Measurements from ENCODE around the gene KCTD4.

Gene KCTD4

GRCh38 chr13:45222516-45222915 is 21.7 kb upstream of the KCTD4 start:
- no peak for TF ChIP-seq CTCF (IDR thresholded peaks at IDR 0.05)
- Histone ChIP-seq H3K36me3 (no peaks in the 10 kb centered on the region), H3K4me1 (no peaks in the 10 kb centered on the region), H3K9me3 (no peaks in the 10 kb centered on the region), H3K4me3 (no peak overlapping the region), H3K27ac (no peak overlapping the region), H3K27me3 (no peaks in the 10 kb centered on the region)
- intact Hi-C loops (cut with DNase I; ENCODE audit: low total_unique reads): no loop called here
- DNase-seq: no peak

- DNase-seq: no peak
- no peak for TF ChIP-seq CTCF (IDR thresholded peaks at IDR 0.05)
- Histone ChIP-seq H3K36me3 (no peaks in the 10 kb centered on the region), H3K27ac (no peak overlapping the region), H3K9me3 (no peaks in the 10 kb centered on the region), H3K27me3 (no peaks in the 10 kb centered on the region), H3K4me1 (no peaks in the 10 kb centered on the region), H3K4me3 (no peak overlapping the region)
- intact Hi-C loops (cut with DNase I; ENCODE audit: low total_unique reads): no loop called here
Observed at GRCh38 chr13:45220403-45220802, 19.6 kb upstream of the KCTD4 start.

GRCh38 chr13:45219938-45220375 is 19.1 kb upstream of the KCTD4 start:
- no peaks in the 10 kb centered on the region for H3K27me3 ChIP-seq
- no peaks in the 10 kb centered on the region for H3K4me1 ChIP-seq
- intact Hi-C loops (cut with DNase I; ENCODE audit: low total_unique reads): no loop called here
- TF ChIP-seq CTCF (IDR thresholded peaks at IDR 0.05): no peak
- H3K4me3 ChIP-seq: no peak overlapping the region
- DNase-seq: no peak
- no peaks in the 10 kb centered on the region for H3K36me3 ChIP-seq
- H3K27ac ChIP-seq: no peak overlapping the region
- H3K9me3 ChIP-seq: no peaks in the 10 kb centered on the region

GRCh38 chr13:45219123-45219891 is 18.5 kb upstream of the KCTD4 start:
- Histone ChIP-seq H3K4me1 (no peaks in the 10 kb centered on the region), H3K4me3 (no peak overlapping the region), H3K27me3 (no peaks in the 10 kb centered on the region), H3K36me3 (no peaks in the 10 kb centered on the region), H3K9me3 (no peaks in the 10 kb centered on the region), H3K27ac (no peak overlapping the region)
- intact Hi-C loops (cut with DNase I; ENCODE audit: low total_unique reads): no loop called here
- no peak for TF ChIP-seq CTCF (IDR thresholded peaks at IDR 0.05)
- DNase-seq: no peak

GRCh38 chr13:45218689-45219088 is 17.8 kb upstream of the KCTD4 start:
- no peak for DNase-seq
- TF ChIP-seq CTCF (IDR thresholded peaks at IDR 0.05): no peak
- Histone ChIP-seq H3K36me3 (no peaks in the 10 kb centered on the region), H3K27me3 (no peaks in the 10 kb centered on the region), H3K9me3 (no peaks in the 10 kb centered on the region), H3K4me1 (no peaks in the 10 kb centered on the region), H3K27ac (no peak overlapping the region), H3K4me3 (no peak overlapping the region)
- intact Hi-C loops (cut with DNase I; ENCODE audit: low total_unique reads): no loop called here
